GM18870 (cell line): Measurements from ENCODE around the gene ANKMY1.
"Not testable (repeated sequence)": the region's sequence is repeated elsewhere in the genome, so short reads cannot be mapped to it uniquely, and the experiment has no call there.

ENCODE experiments used
- ATAC-seq: cut with Tn5 transposase; IDR thresholded peaks from one replicate; pipeline ENCODE4 v1.9.1; 2021; ENCODE audit warnings: moderate library complexity; ENCODE audit not compliant: unreplicated experiment

ANKMY1 gene

DNA sequence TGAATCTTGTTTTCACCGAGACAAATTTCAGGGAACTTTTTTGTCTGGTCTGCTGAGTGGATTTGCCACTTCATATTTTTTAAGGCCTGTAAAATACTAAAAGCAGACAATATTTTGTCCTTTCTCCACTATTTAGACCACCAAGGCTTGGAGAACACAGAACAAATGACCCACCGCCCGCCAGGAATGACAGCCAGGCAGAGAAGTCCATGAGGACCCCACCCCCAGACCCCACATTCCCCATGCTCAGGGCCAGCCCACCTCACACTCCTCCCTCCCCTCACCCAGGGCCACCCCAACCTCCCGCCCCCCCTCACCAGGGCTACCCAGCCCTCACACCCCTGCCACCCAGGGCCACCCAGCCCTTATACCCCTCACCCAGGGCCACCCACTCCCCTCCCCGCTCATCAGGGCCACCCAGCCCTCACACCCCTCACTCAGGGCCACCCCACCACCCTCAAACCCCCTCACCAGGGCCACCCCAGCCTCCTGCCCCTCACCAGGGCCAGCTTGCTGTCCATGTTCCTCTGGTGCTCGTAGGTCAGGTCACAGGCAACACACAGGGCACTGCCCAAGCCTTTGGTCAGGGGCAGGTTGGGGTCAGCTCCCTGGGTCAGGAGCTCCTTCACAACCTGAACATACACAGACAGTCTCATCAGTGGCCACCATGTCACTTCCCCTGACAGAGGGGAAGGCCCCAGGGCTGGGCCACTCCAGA is 50.6 kb downstream of the ANKMY1 start:
- ATAC-seq = no peak

DNA sequence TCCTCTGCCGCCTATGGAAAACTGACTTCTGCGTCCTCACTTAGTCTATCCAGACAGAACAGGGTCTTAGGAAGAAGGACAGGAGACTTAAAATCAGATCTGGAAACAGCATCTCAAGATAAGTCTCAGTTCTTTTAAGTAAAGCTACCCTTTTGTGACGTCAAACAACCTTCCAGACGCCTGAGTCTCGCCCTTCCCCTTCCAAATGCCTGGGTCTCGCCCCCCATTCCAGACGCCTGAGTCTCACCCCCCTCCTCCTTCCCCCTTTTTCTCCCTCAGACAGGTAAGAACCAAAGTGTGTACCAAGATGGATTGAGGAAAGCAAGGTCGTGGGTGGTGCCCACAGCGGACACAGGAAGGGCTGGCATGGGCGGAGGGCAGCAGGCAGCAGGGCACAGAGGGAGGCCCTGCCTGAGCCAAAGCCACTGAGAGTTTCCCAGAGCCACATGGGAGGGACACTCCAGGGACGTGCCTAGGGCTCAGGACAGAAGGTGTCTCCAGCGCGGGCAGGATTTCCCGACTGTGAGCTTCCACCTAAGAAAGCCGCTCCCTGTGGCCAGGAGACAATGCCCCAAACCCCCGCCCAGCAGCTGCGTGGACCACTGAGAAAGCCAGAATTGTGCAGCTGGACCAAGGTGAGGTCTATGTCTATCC is 51.3 kb downstream of the ANKMY1 start:
- ATAC-seq = no peak

DNA sequence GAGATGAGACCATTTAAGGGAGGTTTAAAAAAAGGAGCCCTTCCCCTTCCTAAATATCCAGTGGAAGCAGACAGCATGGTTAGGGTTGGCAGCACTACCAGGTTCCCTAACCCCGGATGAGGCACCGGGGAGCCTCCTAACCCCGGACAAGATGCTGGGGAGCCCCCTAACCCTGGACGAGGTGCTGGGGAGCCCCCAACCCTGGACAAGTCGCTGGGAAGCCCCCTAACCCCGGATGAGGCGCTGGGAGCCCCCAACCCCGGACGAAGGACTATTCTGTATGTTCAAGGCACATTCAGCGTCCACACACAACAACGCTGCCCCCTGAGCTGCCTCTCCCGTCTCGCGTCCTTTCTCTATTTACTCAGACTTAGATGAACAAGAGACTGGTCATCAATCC is 51.9 kb downstream of the ANKMY1 start:
- ATAC-seq = no peak

DNA sequence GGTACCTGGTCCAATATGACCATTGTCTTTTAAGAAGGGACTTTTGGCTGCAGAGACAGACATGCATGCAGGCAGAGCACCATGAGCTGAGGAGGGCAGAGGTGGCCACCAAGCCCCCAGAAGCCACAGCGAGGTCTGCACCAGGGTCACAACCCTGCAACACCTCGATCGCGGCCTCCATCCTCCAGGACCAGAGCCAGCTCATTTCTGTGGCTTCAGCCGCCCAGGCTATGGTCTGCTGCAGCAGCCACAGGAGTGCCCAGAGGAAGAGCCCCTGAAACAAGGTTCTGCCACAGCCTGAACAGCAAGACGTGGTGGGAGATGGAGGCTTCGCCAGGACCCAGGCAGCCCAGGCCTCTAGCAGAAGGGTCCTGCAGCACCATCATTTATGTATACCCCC is 53.9 kb downstream of the ANKMY1 start:
- no peak for ATAC-seq

DNA sequence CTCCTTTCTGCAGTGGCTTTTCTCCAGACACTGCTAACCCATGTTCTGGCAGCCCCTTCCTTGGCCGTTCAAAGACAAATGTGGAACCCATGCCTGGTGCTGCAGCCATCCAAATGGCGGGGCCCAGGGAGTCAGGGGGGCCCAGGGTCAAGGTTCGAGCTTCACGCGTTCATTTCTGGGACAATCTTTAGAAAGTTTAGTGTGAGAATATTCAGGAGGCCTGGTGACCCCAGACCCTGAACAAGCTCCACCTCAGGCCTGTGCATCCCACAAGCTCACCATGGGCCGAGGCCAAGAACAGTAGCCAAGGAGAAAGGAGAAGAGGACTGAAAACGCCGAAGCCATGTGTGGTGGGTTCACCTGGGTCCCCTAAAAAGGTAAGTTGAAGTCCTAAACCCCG is 54.4 kb downstream of the ANKMY1 start:
- ATAC-seq = no peak

DNA sequence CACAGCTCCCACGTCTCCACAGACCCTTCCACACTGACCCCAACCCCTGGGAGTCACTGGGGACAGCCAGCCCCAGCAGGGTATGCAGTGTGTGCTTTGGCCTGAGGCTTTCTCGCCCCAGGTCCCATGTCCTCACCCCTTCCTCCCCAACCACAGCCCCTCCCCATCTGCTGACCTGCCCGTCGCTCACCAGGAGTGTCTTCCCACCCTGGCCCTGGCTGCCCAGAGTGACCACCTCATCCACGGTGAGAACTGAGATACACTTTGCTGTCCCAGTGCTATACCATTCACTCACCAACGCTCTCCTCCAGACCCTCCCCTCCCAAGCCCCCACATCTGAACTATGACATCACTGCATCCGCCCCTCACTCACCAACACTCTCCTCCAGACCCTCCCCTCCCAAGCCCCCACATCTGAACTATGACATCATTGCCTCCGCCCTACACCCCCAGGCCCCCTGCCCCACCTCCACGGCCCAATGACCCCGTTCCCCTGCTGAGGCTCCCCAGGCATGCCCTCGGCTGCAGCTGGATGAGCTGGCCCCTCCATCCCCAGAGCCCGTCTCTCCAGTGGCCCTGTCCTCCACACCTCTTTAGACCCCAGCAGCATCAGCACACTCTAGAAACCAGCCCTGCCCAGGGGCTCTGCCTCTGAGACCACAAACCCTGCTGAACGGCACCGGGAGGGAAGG is 55.2 kb downstream of the ANKMY1 start:
- ATAC-seq = no peak

DNA sequence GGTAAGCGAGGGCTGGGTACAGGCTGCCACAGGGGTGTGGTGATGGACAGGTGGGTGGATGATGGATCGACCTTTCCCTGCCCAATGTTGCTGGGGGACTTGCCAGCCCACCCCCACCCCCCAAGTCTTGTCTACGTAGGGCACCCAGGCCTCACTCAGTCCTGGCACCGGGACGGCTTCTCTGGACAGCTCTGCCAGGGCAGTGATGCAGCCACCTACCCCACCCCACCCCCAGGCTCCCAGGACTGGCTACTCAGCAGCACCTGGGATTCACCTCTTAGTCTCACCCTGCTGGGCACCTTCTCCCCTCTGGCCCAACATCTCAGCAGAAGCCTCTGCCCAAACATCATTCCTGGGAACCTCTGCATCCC is 55.7 kb downstream of the ANKMY1 start:
- no peak for ATAC-seq

DNA sequence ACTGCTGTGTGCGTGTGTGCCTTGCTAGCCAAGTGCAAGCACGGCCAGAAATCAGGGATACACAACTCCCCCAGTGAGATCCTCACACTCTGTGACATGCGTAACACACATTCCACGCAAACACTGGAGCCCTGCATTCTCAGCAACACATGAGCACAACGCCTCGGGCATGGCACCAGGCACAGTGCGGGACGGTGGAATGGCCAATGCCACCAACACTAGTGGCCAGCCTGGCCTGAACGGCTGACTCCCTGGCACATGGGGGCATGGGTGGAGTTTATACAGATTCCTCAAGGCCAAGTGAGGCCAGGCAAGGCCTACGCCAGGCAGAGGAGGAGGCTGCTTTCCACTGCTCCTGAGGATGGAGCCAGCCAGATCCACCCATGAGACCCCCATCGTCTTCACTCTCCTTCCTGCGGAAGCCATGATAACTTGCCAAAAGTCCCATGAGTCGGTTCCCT is 56.2 kb downstream of the ANKMY1 start:
- ATAC-seq = no peak

DNA sequence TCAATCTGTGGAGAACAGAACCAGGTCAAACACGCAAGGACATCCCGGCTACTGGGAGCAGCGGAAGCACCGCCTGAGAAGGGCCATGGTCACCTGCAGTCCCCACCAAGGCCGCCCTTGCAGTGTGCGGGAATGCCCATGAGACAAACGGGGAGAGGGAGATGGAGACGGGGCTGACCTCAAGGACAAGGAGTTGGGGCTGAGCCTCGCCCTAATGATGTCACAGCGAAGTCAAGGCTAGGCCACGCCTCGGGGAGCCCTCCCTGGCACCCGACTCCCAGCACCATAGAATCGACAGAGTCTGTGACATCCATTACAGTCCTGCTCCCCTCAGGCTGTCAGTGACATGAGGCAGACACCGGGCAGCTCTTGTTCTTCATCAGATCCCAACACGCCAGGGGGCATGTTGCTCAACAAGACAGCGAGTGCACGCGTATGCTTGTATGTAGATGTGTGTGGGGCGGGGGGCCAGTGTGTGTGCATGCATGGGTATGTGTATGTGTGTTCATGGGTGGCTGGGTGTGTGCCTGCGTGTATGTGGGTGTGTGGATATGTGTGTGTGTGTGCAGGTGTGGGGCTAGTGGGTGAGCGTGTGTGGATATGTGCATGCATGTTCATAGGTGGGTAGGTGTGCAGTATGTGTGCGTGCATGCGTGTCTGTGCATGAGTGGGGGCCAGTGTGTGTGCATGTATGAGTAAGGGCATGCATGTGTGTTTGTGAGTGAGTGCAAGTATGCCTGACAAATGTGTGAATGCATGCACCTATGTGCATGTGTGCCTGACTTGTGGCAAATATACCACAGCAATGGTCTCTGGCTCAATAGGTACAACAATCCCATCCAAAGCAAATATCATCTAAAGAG is 57.0 kb downstream of the ANKMY1 start:
- ATAC-seq = no peak

DNA sequence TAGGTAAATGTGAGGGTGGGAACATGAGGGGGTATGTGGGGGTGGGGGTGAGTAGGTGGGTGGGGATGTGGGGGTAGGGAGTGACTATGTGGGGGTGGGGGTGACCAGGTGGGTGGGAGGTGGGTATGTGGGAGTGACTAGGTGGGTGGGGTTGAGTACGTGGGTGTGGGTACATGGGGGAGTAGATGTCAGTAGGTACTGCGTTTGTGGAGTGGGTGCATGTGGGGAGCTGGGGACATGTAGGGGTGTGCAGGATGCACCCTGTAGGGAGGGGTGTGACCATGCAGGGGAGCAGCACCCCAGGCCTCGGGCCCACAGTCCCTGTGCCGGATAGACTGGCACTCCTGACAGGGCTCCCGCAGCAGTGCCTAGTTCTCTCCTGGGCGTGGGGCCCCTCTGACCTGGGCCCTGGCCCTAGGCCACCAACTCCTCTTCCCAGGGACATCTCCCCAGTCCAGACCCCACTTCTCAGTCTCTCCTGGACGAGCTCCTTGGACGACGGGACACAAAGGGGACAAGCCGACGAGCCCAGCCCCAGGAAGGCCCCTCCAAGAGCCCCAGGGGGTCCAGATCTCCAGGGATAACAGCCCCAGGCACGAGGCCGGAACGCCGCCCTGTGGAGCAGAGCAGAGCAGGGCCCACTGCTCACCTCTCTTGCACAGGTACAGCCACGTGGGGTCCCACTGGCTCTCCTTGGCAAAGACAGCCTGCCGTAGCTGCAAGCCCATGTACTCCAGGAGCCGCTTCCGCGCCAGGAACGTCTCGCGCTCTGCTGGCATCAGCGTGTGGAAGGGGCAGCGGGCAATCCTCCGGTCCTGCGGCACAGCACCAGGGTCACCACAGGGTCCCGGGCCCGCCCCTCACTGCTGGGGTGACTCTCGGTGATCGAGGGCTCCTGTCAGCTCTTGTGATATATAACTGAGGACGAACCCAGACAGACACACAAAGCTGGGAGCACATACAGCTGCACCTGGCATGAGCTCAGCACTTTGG is 58.2 kb downstream of the ANKMY1 start:
- no peak for ATAC-seq

DNA sequence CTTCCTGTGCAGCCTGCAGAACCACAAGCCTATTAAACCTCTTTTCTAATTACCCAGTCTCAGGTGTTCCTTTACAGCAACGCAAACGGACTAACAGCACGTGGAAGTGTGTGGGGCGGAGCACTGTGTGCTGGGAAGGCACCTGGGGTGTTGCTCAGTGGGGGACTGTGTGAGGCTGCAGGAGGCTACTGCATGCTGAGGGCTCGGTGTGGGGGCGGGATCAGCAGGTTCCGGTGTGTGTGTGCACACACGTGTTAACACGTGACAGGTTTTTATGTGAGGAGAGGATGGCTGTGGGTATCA is 58.9 kb downstream of the ANKMY1 start:
- no peak for ATAC-seq

DNA sequence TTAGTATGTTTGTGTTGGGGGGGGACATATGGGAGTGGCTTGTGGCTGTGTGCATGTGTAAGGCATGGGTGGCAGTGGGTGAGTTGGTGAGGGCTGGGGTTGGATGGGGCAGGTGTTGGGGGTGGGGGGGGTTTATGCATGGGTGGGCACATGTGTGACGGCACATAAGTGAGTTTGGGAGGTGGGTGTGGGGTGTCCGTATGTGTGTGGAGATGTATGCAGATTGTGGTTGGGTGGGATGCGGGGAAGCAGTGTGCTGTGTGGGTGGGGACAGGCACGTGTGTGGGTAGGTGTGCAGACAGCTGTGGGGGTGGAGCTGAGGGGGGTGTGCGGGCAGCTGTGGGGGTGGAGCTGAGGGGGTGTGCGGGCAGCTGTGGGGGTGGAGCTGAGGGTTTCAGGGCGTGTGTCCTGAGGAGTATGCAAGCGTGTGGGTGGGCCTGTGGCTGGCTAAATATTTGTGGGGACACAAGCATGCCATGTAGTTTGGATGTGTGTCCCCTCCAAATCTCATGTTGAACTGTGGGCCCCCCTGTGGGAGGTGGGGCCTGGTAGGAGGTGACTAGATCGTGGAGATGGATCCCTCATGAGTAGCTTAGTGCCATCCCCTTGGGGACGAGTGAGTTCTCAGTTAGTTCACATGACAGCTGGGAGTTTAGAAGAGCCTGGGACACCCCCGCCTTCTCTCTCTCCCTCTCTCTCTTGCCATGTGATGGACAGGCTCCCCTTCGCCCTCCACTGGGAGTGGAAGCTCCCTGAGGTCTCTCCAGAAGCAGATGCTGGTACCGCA is 59.4 kb downstream of the ANKMY1 start:
- ATAC-seq = no peak

DNA sequence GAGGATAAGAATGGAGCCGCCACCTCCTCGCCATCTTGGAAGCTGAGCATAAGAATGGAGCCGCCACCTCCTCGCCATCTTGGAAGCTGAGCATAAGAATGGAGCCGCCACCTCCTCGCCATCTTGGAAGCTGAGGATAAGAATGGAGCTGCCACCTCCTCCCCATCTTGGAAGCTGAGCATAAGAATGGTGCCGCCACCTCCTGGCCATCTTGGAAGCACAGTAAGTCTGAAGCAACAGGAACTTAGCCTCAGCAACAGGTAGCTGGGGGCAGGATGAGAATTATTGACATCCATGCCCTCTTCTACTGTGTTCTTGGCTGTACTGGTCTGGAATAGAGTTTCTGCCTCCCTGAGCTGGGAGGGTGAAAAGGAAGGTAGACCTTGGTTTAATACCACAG is 60.7 kb downstream of the ANKMY1 start:
- not testable (repeated sequence) for ATAC-seq

DNA sequence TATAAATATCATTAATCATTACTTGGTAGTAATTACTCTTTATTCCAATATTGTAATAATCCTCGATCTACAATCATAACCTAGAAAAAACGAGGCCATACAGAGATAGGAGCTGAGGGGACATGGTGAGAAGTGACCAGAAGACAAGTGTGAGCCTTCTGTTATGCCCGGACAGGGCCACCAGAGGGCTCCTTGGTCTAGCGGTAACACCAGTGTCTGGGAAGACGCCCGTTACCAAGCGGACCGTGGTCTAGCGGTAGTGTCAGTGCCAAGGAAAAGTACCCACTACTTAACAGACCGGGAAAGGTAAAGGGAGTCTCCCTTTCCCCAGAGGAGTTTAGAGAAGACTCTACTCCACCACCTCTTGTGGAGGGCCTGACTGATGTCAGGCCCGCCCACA is 62.8 kb downstream of the ANKMY1 start:
- ATAC-seq = not testable (repeated sequence)

DNA sequence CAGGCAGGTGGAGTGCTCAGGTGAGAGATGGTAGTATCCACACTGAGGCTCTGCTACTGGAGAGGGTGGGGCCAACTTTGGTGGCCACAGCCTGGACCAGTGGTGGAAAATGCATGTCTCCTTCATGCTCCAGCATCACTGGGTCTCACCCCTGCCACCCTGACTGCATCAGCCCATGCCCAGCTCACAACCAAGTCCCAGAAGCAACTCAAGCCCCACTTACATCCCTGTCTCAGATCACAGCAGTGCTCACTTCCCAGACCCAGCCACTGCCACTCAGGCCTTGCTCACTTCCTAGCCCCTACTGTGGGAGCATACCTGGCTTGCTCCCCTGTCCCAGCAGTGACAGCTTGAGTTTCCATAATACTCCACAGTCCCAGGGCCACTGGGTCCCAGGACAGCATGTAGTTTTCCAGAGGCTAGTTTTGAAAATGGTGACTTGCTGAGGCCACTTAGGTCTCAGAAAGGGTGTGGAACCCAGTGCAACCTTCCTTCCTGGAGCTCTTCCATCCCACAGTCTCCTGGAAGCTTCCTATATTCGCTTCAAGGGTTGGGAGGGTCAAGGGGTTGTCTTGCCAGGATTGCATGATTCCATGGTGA is 63.5 kb downstream of the ANKMY1 start:
- no peak for ATAC-seq

DNA sequence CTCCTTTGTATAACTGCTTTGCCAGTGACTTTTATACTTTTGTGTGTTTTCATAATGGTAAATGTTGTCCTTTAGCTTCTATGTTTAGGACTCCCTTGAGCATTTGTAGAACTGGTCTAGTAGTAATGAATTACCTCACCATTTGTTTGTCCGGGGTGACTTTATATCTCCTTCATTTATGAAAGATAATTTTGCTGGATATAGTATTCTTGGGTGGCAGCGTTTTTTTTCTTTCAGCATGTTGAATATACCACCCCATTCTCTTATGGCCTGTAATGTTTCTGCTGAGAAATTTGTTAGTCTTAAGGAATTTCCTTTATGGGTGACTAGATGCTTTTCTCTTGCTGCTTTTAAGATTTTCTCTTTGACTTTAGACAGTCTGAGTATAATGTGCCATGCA is 66.3 kb downstream of the ANKMY1 start:
- ATAC-seq = no peak

DNA sequence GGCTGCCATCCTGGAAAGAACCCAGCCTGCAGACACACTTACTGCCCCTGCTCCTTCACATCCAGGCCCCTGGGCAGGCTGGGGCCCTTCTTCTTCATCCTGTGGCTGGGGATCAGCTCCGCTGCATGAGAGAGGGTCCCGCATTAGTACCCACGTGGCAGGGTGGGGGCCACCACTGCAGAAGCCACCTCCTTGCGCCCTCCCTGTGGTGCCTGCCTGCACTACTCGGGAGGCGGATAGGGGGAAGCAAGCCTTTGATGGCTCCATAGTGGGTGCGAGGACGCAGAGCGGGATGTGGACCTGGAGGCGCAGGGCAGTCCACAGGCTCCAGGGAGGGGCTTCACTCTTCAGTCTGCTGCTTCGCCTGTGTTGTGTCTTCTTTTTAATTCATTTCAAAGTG is 75.6 kb downstream of the ANKMY1 start:
- ATAC-seq = no peak

DNA sequence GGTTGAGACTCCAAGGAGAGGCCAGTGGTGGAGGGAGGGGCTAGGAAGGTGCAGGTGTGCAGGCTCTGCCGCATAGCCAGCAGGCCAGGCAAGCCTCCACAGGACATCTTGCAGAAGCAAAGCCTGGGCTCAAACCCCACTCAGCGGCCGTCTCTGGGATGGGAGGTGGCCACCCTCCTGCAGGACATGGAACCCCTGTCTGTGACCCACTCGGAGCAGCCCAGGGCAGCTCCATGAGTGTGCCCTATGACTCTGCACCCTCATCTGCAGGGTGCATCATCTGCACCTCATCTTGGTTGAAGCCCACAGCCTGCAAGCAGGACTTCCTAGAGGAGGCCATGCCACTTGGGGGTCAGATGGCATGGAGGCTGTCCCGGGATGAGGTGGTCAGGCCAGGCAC is 76.1 kb downstream of the ANKMY1 start:
- no peak for ATAC-seq
